OCI-M2 (cell line): ENCODE results near the gene COX6A1.
A peak's percentile ranks its signal among the peaks of the same experiment; 100 is the strongest.
"Not testable (repeated sequence)": the region's sequence is repeated elsewhere in the genome, so short reads cannot be mapped to it uniquely, and the experiment has no call there.

ENCODE experiments used
- DNase-seq: peaks from one replicate; lab custom pipeline; 2025; ENCODE audit not compliant: unreplicated experiment; lab: John Stamatoyannopoulos, UW

Gene COX6A1

GRCh38 chr12:120466560-120467315, 28.8 kb downstream of the COX6A1 start:
- DNase-seq = no peak

DNA sequence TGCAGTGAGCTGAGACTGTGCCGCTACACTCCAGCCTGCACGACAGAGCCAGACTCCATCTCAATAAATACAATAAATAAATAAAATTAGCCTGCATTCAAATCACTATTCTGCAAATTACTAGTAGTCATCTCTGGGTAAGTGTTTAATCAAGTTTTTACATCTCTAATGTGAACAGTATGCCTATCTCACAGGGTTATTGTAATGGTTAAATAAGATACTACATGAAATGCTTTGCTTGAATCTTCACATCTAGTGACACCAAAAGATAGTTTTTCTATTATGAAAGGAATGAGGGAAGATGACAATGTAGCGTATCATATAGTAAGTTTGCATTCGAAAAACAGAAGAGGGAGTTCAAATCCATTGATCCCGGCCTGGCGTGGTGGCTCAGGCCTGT, 29.5 kb downstream of the COX6A1 start:
- no peak for DNase-seq

- DNase-seq = no peak
These were observed 30.5 kb downstream of the COX6A1 start for GRCh38 chr12:120468325-120468820.

DNA sequence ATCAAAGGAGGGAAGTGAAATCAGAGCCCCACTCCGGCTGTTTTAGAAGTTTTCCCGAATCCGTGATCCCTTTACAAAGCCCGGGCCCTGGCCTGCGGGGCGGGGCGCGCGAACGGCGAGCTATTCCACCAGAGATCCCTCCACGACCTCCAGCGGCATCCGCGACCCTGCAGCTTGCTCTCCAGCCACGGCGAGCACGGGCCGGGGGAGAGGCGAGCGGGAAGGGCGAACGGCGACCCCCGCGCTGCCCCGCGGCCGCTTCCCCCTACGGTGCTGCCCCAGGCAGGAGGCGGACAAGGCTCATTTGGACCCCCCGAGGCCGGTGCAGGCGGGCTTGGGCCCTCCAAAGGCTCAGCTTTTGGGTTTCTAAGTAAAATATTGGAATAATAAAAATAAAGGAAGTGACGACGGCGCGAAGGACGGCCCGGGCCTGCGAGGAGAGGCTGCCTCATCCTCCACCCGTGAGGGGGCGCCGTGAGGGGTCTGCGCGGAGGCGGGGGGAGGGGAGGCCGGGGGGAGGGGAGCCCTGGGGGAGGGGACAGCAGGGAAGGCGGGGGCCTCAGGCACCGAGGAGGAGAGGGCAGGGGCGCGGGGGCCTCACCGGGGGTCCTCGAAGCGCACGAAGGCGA, 31.0 kb downstream of the COX6A1 start:
- no peak for DNase-seq

DNA sequence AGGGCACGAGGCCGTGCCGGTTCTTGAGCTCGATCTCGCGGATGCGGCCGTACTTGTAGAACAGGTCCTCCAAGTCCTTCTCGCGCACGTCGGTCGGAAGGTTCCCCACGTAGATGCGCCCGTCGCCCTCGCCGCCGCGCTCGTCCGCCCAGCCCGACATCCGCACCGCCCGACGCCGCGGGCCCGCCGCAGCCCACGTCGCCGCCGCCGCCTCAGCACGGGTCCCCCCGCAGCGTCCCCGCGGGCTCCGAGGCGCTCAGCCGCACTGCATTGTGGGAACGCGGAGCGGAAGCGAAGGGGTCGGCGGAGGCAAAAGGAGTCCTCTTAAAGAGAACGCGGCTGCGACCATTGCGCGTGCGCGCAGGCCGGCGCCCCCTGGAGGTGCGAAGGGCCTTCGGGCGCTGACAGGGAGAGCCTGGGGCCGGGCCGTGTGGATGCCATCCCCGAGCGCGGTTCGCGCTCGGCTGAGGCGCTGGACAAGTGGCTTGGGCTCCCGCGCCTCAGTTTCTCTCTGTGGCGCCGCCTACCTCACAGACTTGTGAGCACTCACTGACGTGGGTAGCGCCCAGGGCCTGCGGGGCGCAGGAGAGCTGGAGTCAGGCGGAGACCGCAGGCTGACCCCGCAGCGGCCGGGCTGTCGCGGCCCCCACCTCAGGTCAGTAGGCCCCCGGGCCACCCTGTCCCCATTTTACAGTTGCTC, 31.7 kb downstream of the COX6A1 start, which contains the start of gene SRSF9:
Gene SRSF9, minus strand, starts transcription at position 299 of the 700 bp plus-strand sequence. Its CDS starts 139 bp downstream, at position 160.
- DNase-seq = peak; percentile 68

GRCh38 chr12:120470150-120470784, 32.4 kb downstream of the COX6A1 start:
- DNase-seq = no peak

- DNase-seq = no peak
These were observed 34.6 kb downstream of the COX6A1 start for GRCh38 chr12:120472521-120472920.

DNA sequence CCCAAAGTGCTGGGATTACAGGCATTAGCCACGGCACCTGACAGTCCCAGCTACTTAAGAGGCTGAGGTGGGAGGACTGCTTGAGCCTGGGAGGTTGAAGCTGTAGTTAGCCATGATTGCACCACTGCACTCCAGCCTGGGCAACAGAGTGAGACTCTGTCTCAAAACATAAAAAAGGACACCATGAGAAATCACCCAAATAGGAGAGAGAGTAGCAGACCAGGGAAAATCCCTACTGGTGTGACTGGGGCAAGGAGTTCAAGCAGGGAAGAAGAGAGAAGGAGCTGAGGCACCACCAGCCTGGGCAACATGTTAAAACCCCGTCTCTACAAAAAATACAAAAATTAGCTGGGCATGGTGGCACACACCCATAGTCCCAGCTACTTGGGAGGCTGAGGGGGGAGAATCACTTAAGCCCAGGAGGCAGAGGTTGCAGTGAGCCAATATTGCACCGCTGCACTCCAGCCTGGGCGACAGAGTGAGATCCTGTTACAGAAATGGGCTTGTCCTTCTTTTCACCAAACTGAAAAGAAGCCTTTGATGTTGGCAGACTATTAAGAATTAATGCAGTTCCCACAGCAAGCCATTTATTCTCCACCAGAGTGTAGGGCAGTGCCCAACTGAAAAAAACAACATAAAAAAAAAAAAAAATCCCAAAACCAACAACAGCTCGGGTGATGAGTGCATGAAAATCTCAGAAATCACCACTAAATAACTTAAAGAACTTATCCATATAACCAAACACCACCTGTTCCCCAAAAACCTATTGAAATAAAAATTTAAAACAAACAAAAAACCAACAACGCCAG, 36.1 kb downstream of the COX6A1 start:
- no peak for DNase-seq

DNA sequence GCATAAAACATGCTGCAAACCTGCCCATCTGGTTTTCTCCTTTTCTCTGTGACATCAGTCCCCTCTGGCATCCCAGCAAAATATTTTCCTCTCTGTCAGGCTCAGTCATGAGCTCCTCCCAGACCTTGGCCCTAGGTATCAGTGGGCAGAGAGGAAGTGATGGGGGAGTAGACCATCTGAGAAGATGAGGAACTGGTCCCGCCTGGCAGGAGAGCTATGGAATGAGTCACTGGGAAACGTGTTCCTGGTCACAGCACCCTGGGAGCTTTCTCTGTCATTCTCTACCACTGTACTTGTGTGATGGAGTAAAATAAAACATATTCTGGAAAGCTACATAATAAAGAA, 36.7 kb downstream of the COX6A1 start:
- no peak for DNase-seq

- no peak for DNase-seq
These were observed 37.7 kb downstream of the COX6A1 start for GRCh38 chr12:120475643-120476042.

- no peak for DNase-seq
These were observed 41.5 kb downstream of the COX6A1 start for GRCh38 chr12:120479458-120479857.

DNA sequence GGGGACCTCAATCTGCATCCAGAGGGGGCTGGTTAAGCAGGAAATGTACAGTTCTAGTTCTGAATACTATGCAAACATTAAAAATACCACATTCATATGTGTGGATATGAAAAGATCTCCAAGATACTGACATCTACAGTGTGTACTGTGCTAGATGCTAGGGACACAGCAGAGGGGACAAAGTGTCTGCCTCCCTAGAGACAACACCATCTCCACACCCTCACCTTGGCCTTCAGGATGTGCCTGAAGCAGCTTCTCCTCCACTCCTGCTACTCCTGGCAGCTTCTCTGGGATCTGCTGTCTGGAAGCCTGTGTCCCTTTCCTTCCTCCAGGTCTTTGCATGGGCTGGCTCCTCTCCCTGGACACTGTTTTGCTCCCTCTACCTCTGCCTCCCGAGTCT, 42.3 kb downstream of the COX6A1 start:
- no peak for DNase-seq

DNA sequence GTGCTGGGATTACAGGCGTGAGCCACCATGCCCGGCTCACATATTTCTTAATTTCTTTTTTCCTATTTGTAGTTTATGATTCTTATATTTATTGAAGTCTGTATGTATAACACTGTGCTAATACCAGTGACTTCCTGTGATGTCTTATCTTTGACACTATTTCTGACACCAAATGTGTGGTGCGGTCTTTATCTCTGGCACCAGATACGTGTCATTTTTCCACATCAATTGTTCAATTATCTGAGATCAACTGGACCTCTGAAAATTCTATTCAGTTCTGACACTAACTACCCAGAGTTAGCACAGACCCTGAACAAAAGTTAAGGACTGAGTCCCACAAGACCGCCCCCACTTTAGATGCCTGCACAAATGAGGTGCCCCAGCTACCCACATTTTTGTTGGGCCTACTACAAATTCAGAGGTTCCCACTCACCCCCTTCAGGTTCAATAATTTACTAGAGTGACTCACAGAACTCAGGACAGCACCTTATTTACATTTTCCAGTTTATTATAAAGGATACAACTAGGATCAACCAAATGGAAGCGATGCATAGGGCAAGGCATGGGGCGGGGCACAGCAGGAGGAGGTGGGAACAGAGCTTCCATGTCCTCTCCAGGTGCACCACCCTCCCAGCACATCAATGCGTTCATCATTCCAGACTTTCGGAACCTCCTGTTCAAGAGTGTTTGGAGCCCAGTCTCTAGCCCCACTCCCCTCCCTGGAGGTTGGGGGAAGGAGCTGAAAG, 43.3 kb downstream of the COX6A1 start:
- DNase-seq = no peak

GRCh38 chr12:120483621-120484020, 45.7 kb downstream of the COX6A1 start:
- no peak for DNase-seq

DNA sequence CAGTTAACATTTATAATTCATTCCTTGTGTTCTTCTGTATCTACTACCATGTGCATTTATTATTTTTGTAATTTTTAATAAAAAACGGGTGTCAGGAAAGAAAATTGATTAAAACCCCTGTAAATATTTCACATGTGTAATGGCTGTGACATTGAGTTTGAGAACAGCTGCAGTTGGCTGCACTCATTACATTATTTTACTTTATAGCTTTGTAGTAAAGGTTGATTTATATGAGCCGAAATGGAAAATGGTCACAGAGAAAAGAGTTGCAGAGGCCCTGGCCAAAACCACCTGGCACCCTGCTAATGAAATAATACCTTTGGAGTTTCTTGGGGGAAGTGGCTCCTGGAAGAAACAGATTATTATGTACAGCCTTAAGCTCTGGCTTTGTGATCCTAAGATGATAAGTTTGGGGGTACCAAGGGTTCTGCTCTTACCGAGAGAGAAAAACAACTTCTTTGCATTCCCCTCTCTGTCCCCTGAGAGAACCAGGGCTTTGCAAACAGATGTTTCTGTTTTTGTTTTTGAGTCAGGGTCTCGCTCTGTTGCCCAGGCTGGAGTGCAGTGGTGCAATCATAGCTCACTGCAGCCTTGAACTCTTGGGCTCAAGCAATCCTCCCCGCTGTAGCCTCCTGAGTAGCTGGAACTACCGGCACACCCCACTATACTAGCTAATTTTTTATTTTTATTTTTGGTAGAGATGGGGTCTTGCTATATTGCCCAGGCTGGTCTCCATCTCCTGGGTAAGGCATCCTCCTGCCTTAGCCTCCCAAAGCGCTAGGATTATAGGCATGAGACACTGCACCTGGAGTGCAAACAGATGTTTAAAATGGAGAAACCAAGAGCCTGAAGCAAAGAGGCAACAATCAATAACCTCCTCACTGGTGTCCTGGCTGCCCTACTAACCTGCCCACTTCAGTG, 48.3 kb downstream of the COX6A1 start:
- no peak for DNase-seq

GRCh38 chr12:120487552-120487951, 49.6 kb downstream of the COX6A1 start:
- DNase-seq = not testable (repeated sequence)

DNA sequence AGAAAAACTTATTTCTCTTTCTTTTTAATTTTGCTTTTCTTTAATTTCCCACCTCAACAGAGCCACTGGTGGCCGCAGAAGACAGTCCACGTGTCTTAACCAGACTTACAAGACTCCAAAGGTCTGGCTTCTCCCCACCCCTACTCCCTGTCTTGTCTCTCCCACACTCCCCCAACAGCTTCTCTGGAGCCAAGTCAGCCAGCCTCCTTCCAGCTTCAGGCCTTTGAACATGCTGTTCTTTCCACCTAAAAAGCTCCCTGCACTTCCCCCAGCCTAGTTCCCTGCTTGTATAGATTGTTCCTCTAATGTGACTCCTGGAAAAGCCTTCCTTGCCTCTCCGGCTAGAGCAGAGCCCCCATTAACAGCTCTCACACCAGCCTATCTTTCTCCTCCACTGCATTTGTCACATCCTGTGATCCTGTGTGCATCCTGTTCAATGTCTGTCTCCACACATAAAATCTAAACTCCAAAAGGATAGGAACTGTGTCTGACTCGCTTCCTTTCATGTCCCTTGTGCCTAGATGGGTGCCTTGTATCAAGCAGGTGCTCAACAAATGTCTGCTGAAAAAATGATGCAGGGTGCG, 50.2 kb downstream of the COX6A1 start:
- DNase-seq = no peak

DNA sequence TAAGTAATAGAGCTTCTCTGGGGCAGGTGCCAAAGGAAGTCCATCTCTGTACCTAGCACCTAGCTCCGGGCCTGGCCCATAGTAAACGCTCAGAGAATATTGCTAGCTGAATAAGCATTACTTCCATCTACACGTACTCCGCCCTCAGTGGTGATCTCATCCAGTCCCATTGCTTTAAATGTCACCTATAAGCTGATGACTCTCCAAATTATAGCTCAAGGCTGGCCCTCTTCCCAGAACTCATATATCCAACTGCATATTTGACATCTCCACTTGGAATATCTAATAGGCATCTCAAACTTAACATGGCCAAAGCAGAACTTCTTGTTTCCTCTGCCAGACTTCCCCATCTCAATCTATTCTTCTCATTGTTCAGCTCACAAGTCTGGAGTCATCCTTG, 51.1 kb downstream of the COX6A1 start:
- DNase-seq = no peak

GRCh38 chr12:120490325-120490724, 52.4 kb downstream of the COX6A1 start:
- no peak for DNase-seq
